ENCODE measurements around the gene SEMA3E.

- TF ChIP-seq, protein P1, sequence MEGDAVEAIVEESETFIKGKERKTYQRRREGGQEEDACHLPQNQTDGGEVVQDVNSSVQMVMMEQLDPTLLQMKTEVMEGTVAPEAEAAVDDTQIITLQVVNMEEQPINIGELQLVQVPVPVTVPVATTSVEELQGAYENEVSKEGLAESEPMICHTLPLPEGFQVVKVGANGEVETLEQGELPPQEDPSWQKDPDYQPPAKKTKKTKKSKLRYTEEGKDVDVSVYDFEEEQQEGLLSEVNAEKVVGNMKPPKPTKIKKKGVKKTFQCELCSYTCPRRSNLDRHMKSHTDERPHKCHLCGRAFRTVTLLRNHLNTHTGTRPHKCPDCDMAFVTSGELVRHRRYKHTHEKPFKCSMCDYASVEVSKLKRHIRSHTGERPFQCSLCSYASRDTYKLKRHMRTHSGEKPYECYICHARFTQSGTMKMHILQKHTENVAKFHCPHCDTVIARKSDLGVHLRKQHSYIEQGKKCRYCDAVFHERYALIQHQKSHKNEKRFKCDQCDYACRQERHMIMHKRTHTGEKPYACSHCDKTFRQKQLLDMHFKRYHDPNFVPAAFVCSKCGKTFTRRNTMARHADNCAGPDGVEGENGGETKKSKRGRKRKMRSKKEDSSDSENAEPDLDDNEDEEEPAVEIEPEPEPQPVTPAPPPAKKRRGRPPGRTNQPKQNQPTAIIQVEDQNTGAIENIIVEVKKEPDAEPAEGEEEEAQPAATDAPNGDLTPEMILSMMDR (IDR thresholded peaks at IDR 0.05; ENCODE audit: insufficient read depth, low read length): no peak
- TF ChIP-seq REST (IDR thresholded peaks at IDR 0.05; ENCODE audit: insufficient replicate concordance, low read depth): no peak
- no peak for TF ChIP-seq POLR2AphosphoS5 (IDR thresholded peaks at IDR 0.05; ENCODE audit: low read depth)
- TF ChIP-seq SPI1 (IDR thresholded peaks at IDR 0.05; ENCODE audit: borderline replicate concordance, low read depth): no peak
- no peak for TF ChIP-seq GABPA (IDR thresholded peaks at IDR 0.05; ENCODE audit: low read depth)
Observed at GRCh38 chr7:83475420-83475819, 173.5 kb downstream of the SEMA3E start.
